Measurements from ENCODE around the gene JAKMIP2. TPM values are rescaled to one million over a fixed set of nuclear protein-coding genes. Genes with fewer than 3 reads are reported as not detected.

The JAKMIP2 gene
- total and polyA plus RNA-seq, 2 donors (not counting 3 experiments of a cell fraction or from before 2014, with no cell fraction given) = not detected

GRCh38 chr5:147752666-147753290, 29.8 kb downstream of the JAKMIP2 start:
- no TSS peak for BruUV-seq (replicated peaks)
- Histone ChIP-seq H3K4me3 (replicated peaks in 1 of 3; ENCODE audit: insufficient read depth in 1 of 3, low read depth in 1 of 3, low read length in 3 of 3) (no peak overlapping the region), H3K79me2 (ENCODE audit: control insufficient read depth, insufficient read depth, low read length) (no peaks in the 10 kb centered on the region), H3K36me3 (ENCODE audit: control insufficient read depth in 2 of 2, extremely low read depth in 1 of 2, insufficient read depth in 2 of 2, low read length in 2 of 2) (no peaks in the 10 kb centered on the region), H3K27ac (ENCODE audit: insufficient read depth, low read depth, low read length) (no peak overlapping the region), H3K4me2 (ENCODE audit: insufficient read depth, low read length) (no peak overlapping the region), H4K20me1 (replicated peaks; ENCODE audit: control insufficient read depth, extremely low read depth, insufficient read depth, low read length) (no peaks in the 10 kb centered on the region), H3K27me3 (ENCODE audit: control insufficient read depth in 2 of 2, insufficient read depth in 2 of 2, low read length in 2 of 2) (peaks cover 0 to 1% of the 10 kb centered on the region in 2 experiments), H3K9ac (replicated peaks; ENCODE audit: extremely low read depth, insufficient read depth, low read length) (no peak overlapping the region), H3K9me1 (replicated peaks; ENCODE audit: control insufficient read depth, extremely low read depth, insufficient read depth, low read length) (no peaks in the 10 kb centered on the region), H3K4me1 (ENCODE audit: control insufficient read depth, extremely low read depth, insufficient read depth, low read length) (no peaks in the 10 kb centered on the region), H2AFZ (ENCODE audit: low read depth, low read length) (no peak overlapping the region), H3K9me3 (replicated peaks; ENCODE audit: control insufficient read depth, insufficient read depth, low read length) (no peaks in the 10 kb centered on the region)
- dilution Hi-C loops (cut with MboI; ENCODE audit: extremely low pct_ligation_motif_present, low sequenced_read_pairs) (no loop called here), intact Hi-C loops (cut with micrococcal nuclease) (no loop called here)
- ChIA-PET POLR2A (no interaction called here), CTCF (no interaction called here)
- no peak for FAIRE-seq
- no peak for DNase-seq (ENCODE audit: low read depth, low spot score)
- TF ChIP-seq FOS (IDR thresholded peaks at IDR 0.05; ENCODE audit: borderline replicate concordance, insufficient read depth, low read length) = no peak
- no peak for TF ChIP-seq GATA2 (IDR thresholded peaks at IDR 0.05; ENCODE audit: insufficient read depth, insufficient read length, low read depth, low read length)
- TF ChIP-seq, protein P1, sequence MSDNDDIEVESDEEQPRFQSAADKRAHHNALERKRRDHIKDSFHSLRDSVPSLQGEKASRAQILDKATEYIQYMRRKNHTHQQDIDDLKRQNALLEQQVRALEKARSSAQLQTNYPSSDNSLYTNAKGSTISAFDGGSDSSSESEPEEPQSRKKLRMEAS (IDR thresholded peaks at IDR 0.05; ENCODE audit: insufficient read depth, insufficient read length) = no peak
- TF ChIP-seq JUN (IDR thresholded peaks at IDR 0.05; ENCODE audit: borderline replicate concordance, insufficient read depth, insufficient read length, low read depth) = no peak
- TF ChIP-seq MYC (IDR thresholded peaks at IDR 0.05; ENCODE audit: low read depth, low read length) = no peak
- no peak for TF ChIP-seq POLR2AphosphoS5 (IDR thresholded peaks at IDR 0.05; ENCODE audit: insufficient read depth, low read depth, low read length)
- no peak for TF ChIP-seq POLR2A (IDR thresholded peaks at IDR 0.05; ENCODE audit: low read depth, low read length)
- TF ChIP-seq, protein P2, sequence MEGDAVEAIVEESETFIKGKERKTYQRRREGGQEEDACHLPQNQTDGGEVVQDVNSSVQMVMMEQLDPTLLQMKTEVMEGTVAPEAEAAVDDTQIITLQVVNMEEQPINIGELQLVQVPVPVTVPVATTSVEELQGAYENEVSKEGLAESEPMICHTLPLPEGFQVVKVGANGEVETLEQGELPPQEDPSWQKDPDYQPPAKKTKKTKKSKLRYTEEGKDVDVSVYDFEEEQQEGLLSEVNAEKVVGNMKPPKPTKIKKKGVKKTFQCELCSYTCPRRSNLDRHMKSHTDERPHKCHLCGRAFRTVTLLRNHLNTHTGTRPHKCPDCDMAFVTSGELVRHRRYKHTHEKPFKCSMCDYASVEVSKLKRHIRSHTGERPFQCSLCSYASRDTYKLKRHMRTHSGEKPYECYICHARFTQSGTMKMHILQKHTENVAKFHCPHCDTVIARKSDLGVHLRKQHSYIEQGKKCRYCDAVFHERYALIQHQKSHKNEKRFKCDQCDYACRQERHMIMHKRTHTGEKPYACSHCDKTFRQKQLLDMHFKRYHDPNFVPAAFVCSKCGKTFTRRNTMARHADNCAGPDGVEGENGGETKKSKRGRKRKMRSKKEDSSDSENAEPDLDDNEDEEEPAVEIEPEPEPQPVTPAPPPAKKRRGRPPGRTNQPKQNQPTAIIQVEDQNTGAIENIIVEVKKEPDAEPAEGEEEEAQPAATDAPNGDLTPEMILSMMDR (IDR thresholded peaks at IDR 0.05; ENCODE audit: extremely low read depth in 1 of 2, insufficient read depth in 1 of 2, low read depth in 1 of 2, low read length in 2 of 2) = no peak
